GM21723 (cell line): ENCODE measurements around the gene TWF1.
"Not testable (repeated sequence)": the region's sequence is repeated elsewhere in the genome, so short reads cannot be mapped to it uniquely, and the experiment has no call there.

Experiments used
- ATAC-seq: cut with Tn5 transposase; IDR thresholded peaks from one replicate; pipeline ENCODE4 v1.9.1; 2021; ENCODE audit warnings: mild to moderate bottlenecking, moderate library complexity; ENCODE audit not compliant: unreplicated experiment

The TWF1 gene

GRCh38 chr12:43805860-43806736, at the start of gene TWF1:
TWF1 (minus strand) TSS chr12:43806317; CDS start chr12:43806245, 72 bp downstream.
- peak; percentile 97 for ATAC-seq

DNA sequence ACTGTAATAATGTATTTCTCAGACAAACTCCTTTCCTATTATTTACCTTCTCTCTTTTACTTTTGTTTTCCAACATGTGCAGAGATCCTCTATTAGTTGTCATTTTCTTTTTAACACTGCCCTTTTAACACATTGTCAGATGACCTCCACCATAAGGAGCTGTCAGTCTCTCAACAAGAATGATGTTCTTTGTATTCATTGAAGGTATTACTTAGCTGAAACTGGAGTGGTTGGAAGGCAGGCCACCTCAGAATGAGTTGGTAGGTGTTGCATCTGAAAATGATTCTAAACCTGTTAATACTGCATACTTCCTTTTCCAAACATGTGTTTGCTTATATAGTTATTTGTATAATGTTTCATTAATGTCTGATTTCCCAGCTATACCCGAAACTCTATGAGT, 46.6 kb upstream of the TWF1 start:
- ATAC-seq = no peak

- ATAC-seq = no peak
These were observed 42.7 kb upstream of the TWF1 start for GRCh38 chr12:43848786-43849185.

DNA sequence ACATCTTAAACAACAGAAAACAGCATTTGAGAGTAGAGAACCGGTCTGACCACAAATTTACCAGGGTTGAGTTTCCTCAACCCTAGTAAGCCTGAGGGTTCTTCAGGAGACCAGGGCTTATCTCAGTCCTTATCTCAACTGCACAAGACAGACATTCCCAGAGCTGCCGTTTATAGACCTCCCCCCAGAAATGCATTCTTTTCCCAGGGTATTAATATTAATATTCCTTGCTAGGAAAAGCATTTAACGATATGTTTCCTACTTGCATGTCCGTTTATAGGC, 42.0 kb upstream of the TWF1 start:
- no peak for ATAC-seq

DNA sequence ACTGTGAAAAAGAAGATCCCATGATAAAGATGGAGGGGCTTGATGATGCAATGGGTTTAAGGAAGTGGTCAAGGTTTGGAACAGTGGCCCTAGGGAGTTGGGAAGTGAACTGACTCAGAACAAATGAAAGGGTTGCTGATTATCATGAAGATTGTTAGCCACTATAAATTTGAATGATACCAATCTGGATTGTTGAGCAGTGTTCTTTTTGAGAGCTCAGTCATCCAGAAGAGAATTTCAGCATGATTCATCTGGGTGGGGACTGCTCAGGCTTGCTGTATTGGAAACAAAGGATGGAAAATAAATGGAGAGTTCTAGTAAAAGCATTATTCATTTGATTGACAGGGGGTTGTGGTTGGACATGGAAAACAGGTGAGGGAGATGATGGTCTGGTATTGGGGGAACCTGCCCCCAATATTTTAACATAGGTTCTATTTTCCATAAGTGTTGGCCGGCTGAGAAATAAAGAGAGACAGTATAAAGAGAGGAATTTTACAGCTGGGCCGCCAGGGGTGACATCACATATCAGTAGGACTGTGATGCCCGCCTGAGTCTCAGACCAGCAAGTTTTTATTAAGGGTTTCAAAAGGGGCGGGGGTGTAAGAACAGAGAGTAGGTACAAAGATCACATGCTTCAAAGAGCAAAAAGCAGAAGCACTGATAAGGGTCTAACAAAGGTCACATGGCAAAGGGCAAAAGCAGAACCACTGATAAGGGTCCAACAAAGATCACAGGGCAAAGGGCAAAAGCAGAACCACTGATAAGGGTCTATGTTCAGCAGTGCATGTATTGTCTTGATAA, 41.5 kb upstream of the TWF1 start:
- ATAC-seq = not testable (repeated sequence)

DNA sequence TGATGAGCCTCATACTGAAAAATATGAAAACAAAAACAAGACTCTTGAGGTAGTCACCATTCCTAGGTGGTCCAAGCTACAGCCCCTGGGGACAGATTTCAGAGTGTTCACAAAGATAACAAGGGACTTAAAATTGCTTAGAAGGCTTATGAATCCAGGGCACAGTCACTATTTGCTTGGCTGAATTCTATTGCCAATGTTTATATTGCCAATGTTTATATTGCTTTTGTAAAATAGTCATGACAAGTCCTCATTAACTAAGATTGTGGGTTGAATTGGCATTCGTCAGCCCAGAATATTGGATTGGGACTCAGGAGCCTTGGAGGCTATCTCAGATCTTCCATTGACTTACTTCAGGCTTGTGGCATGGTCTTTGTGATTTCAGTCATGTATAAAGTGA, 36.1 kb upstream of the TWF1 start:
- ATAC-seq = no peak

DNA sequence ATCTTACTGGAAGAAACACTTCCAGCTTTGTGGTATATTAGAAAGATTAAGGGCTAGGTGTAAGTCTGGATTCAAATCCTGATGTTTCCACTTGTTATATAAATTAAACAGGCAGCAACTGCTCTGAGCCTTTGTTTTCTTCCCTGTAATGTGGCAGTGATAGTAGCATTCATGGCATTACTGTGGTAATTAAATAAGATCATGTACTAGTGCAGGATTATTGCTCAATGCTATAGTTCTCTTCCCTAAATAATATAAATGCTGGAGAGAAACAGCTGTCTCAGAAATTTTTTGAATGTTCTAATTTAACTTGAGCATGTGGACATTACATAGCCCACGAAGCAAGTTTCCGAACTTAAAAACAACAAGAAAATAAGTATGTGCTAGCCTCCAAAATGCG, 35.1 kb upstream of the TWF1 start:
- ATAC-seq = no peak

- no peak for ATAC-seq
These were observed 34.2 kb upstream of the TWF1 start for GRCh38 chr12:43840338-43840737.

DNA sequence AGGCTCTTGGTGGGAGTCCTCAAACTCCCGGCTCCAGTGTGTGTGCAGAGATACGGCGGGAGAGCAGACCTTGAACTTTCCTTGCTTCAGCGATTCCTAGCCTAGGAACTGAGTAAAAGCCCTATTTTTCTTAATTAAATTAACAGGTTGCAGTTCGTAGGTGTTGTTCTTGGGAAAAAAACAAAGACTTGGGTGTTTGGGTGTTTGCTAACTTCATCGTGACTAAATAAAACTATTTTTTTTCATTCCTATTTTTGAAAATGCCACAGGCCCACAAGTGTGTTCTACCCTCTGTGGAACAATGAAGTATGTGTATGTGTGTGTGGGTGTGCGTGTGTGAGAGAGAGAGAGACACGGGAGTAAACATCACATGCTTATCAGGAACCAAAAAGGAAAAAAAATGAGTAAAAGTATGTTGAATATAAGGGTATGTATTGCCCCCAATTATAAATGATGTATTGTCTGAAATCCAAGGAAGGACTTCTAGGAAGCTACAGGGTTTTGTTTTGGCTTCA, 30.4 kb upstream of the TWF1 start:
- ATAC-seq = peak; percentile 32

- peak; percentile 80 for ATAC-seq
These were observed 29.7 kb upstream of the TWF1 start, which contains the start of gene TMEM117 for GRCh38 chr12:43835656-43836474. TMEM117 (plus strand) TSS chr12:43836081.

DNA sequence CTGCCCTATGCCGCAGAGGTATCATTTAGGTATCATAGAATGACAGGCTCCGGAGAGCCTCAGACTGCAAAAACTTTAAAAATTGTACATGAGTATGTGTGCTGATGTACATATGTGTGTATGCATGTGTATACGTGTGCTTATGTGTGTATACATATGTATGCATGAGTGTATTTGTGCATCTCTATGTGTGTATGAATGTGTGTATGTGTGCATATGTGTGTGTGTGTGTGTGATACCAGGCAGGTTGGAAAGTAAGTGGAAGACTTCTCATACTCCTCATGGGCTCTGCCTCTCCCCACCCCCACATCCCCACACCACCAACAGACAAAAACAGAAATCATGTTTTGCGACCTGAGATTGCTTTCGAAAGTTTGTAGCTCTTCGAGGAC, 29.1 kb upstream of the TWF1 start:
- ATAC-seq = no peak

GRCh38 chr12:43832463-43833168, 26.5 kb upstream of the TWF1 start:
- no peak for ATAC-seq

DNA sequence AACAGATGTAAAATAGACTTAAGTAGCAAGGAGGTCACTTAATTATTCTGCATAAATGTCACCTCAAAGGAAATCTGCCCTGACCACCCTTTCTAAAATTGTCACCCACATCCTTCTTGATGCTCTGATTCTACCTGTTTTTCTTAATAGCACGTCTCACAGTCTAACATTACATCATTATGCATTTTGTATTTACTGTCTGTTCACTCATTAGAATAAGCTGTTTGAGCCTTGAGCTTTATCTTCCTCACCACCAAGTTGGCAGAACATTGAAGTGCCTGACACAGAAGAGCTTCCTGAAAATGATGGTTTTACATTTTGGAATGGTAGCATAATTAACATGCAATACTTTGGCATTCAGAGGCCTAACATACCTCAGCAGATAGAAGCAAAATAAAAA, 21.0 kb upstream of the TWF1 start:
- ATAC-seq = no peak

DNA sequence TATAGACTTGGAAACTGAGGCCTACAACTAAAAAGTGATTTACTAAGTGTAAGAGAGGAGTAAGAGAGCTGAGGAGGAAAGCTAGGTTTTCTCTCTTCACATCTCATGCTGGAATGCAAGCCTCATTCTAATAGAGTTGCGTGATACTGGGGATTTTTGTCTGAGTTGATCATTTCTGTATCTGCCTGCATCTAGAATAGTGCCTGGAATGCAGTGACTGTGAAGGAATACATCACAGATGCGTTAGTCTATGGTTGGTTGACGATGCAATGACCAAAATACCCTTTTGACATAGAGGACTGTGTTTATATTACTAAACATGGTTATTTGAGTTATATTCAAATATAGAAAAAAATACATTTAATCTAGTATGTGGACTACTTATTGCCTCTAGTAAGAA, 20.6 kb upstream of the TWF1 start:
- no peak for ATAC-seq

GRCh38 chr12:43824207-43824775, 18.2 kb upstream of the TWF1 start:
- ATAC-seq = no peak

GRCh38 chr12:43816168-43816567, 10.1 kb upstream of the TWF1 start:
- ATAC-seq = no peak

DNA sequence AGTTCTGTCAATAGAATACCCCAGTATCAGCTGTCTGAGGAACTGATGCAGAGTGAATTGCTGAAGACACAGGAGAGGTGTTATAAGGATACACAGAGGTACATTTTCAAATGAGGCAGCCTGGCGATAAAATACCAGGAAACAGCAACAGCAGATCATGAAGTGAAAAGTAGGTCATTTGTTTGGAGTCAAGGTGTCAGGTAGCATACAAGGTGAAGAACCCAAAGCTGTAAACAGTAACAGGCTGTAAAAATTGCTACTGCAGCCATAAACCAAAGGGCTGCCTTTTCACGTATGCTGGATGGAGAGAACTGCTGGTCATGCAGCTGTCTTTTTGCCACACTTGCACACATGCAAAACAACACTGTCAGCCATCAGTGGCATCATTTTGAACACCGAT, 9.3 kb upstream of the TWF1 start:
- ATAC-seq = no peak

DNA sequence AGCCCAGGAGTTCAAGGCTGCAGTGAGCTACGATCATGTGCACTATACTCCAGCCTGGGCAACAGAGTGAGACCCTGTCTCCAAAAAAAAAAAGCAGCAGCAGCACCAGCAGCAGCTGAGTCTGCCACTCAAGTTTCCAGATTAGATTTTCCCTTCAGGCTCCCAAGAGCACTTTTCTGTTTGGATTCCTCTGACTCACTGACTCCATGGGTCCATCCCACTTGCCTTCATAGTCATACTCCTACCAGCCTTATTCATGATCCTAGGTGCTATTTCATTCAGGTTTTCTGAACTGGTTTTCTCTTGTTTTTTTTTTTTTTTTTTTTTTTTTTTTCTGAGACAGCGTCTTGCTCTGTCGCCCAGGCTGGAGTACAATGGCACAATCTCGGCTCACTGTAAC, 6.8 kb upstream of the TWF1 start:
- ATAC-seq = no peak

GRCh38 chr12:43812057-43812456, 5.9 kb upstream of the TWF1 start:
- ATAC-seq = no peak

DNA sequence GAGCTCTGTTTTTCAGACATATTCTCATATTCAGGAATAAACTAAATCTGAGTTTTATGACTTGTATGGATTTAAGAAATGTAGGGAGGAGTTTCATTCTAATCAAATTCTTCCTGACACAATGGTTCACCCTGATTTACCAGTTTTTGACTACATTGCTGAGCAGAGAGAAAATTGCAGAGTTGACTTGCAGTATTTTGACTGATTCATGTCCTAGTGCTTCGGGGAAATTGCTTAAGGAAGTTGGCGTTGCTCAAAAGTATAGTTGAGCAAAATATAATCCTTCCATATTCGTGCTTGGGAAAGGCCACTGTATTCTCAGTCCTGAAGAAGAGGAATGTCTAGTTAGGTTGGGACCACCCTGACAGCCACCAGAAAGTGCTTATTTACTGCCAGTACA, 1.3 kb upstream of the TWF1 start:
- no peak for ATAC-seq
